NCI-H2081 treated with DMSO at 0.1 percent for 48 hours (cell line): ENCODE measurements around the gene FBXO24.

Experiments used
- DNase-seq: peaks from one replicate; lab custom pipeline; 2025; lab: John Stamatoyannopoulos, UW

The FBXO24 gene

GRCh38 chr7:100574362-100575205 is 11.5 kb upstream of the FBXO24 start:
- DNase-seq, result no peak

- no peak for DNase-seq
These were observed 10.9 kb upstream of the FBXO24 start for GRCh38 chr7:100575206-100575631.

- DNase-seq, result no peak
These were observed 10.3 kb upstream of the FBXO24 start for GRCh38 chr7:100575746-100576383.

DNA sequence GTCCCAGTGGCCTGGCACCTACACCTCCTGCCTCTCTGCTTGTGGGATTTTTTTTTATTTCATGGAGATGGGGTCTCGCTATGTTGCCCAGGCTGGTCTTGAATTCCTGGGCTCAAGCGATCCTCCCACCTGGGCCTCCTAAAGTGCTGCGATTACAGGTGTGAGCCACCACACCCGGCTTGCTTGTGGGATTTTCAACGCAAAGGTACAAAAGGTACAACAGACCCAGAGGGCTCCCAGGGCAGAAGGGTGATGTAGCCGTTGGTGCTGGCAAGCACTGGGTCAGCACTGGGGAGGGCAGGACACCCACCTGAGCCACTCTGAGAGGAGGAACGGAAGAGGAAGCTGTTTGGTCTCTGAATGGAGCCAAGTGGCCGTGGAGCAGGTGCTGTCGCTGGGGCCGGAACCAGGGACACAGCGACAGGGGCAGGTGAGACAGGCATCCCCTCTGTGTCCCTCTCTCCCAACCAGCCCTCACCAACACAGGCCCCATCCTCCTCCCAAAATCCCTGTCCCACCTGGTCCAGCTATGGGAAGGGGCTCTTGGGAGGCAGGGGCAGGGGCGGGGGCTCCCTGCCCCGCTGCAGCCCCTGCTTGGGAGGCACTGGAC is 9.6 kb upstream of the FBXO24 start:
- DNase-seq, result no peak

- no peak for DNase-seq
These were observed 9.0 kb upstream of the FBXO24 start for GRCh38 chr7:100577103-100577502.

DNA sequence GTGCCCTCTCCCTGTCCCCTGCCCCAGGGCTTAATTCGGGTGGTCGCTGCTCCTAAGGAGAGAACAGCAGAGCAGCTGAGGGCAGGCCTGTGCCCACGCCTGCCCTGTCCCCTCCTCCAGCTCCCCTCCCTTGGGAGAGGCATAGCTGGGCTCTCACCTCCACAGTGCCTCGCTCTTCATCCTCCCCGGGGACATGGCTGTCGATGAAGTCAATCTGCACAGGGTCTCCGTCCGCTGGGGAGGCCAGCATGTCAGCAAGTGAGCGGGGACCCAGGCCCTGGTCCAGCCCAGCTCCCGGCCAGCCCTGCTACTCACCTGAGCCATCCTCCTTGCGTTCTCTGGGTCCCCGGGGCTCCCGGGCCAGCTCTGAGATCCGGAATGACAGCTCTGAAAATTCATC is 8.6 kb upstream of the FBXO24 start:
- no peak for DNase-seq

GRCh38 chr7:100578246-100579183 is 7.6 kb upstream of the FBXO24 start:
- no peak for DNase-seq

DNA sequence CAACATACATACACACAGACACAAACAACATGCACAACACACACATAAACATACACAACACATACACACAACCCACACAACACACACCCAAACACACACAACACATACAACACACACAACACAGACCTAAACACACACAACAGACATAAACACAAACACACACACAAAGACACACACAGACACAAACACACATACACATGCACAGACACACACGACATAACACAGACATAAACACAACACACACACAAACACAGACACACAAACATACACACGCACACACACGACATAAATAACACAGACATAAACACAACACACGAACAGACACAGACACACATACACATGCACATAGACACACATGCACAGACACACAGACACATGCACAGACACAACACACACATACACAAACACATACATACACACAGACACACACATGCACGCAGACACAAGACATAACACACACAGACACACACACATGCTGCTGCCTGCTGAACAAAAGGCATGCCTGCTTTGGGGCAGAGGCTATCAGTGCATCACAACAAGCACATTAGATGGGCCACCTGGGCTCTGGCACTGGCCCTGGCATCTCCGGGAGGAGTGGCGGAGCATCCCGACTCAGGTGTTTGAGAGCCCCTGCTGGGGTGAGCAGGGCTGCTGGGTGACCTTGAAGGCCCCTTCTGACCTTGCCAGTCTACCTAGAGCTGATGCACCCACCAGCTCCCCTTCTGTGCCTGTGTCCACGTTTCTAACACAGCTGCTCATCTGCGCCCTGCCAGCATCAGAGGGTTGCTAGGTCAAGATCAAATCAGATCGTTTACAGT is 5.5 kb upstream of the FBXO24 start:
- no peak for DNase-seq

GRCh38 chr7:100582041-100582579 is 4.0 kb upstream of the FBXO24 start:
- no peak for DNase-seq

DNA sequence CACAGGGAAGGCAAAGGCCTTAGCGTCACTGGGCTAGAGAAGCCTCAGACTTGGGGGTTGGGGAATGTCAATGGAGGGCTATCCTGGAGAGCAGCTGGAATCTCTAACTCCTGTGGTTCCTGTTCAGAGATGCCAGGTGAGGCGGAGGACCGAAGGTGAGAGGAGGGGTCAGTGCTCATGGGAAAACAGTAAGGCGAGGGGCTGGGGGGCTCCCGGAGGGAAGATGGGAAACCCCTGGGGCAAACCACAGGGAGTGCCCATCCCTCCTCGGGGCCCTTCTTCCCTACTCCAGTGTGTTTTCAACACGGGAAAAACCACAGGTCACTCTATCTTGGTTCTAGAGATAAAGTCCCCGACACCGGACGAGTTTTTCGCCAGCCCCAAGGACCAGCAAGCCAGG is 3.5 kb upstream of the FBXO24 start:
- no peak for DNase-seq

DNA sequence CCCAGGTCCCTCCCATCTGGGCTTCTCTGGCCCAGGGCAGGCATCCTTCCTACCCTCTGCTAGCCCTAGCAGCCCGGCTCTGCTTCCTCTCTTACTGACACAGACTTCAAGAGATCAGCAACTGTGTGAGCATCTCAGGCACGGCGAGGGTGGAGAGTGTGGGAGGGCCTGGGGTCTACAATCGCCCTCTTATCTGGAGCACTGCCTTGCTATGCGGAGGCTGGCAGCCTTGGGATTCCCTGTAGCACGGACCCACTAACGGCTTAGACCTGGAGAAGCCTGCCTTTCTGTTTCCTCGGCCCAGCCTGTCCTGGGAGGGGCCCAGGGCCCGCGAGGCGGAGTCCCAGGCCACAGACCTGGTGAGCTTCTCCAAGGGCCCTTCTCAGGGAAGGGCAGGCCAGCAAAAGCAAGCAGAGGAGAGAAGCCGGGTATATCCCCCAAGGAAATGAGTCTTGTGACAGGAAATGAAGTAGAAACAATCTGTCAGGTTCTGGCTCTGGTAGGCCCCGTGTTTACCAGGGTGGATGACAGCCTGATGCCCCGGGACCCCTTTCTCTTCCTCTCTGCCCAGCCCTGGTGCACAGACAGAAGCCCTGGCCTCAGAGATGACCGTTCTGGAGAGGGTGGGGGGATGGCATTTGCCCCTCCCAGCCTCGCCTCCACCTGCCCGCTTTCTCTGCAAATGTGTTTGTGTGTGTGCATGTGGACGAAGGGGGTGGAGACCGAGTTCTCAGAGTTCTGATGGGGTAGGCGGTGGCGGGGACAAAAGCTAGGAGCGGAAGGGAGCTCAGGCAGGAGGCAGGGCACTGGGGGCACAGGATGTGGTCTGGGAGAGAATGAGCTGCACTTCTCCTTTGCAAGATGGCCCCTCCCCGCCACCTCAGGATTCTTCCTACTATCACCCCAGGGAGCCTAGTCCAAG is 2.7 kb upstream of the FBXO24 start:
- no peak for DNase-seq

DNA sequence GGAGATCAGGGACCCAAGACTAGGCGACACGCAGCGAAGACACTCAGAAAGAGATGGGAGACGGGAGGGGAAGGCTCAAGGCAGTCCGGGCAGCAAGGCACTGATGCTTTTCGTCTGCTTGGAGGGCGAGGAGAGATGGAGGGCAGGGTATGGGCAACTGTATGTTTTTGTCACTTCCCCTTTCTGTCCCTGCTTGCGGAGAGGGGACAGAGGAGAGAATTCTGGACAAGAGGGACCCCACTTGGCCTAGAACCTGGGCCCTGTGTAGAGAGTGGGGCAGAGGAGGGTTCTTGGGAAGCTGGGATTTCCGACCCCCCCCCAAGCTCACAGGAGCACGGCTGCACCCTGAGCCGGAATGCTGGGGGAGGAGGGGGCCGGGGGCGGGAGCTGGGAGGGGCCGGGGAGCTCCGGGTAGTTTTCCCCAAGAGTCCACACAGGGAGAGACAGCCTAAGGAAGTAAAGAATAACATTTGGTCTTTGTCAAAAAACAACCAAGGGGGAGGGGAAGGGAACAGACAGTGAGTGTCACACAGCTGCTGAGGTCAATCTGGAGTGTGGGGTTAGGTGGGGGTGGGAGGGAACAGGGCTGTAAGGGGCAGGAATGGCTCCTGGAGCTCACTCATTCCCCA is 2.0 kb upstream of the FBXO24 start:
- no peak for DNase-seq

DNA sequence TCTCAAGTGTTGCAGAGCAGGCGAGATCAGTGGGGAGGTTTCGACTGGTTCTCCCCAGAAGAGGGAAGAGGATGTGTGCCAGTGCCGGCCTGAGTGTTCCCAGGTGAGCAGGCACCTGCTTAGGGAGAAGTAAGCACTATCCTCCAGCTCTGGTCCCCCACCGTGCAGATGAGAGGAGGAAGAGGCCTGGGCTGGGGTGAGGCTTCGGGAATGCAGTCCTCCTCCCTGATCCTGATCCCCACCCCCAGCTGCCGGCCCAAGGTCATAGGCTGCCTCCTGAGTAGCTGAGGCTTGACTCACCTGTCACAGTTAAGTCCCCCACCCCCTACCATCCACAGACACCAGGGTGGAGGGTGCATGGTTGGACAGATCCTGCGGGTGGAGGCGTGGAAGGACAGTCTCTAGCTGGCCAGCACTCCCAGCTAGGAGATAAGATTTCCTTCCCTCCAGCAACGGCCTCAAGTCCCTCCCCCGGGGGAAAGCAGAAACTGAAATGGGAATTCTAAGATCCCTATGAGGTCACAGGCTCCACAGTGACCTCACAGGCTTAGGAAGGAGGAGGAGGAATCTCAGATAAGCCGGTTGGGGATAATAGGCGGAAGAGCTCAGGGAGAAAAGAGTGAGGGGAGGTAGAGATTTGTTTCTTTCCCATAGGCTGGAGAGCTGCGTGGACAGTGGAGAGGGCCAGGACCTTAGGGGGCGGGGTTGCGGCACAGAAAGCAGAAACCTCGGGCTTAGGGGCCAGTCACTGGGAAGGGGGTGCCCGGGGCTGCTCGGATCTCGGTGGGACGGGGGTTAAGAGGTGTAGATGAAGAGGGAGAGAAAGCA is 1.2 kb upstream of the FBXO24 start:
- no peak for DNase-seq

- peak; percentile 44 for DNase-seq
These were observed 440 bp upstream of the FBXO24 start, which contains the start of gene LRCH4 for GRCh38 chr7:100585511-100586265. Gene LRCH4 (minus strand): TSS chr7:100586129. CDS start chr7:100586100, 29 bp downstream.

- DNase-seq, result no peak
These were observed 2.3 kb downstream of the FBXO24 start for GRCh38 chr7:100588438-100588837.

- DNase-seq, result no peak
These were observed 3.3 kb downstream of the FBXO24 start for GRCh38 chr7:100589341-100589947.
